HFFc6 (cell line): ENCODE measurements around the gene GAB2. TPM values are rescaled to one million over a fixed set of nuclear protein-coding genes. Genes with fewer than 3 reads are reported as not detected.

Source experiments
- DNase-seq: peaks from one replicate; pipeline ENCODE4 v3.0.0-alpha.2; 2018
- H3K27ac Mint-ChIP-seq: 2 replicates; pipeline ENCODE4 v1.8.0; 2020; ENCODE audit warnings: mild to moderate bottlenecking, mixed read lengths
- H3K27me3 Mint-ChIP-seq: 2 replicates; pipeline ENCODE4 v1.8.0; 2021; ENCODE audit warnings: mild to moderate bottlenecking, moderate library complexity, mixed read lengths; ENCODE audit not compliant: insufficient read depth
- H3K36me3 Mint-ChIP-seq: 2 replicates; pipeline ENCODE4 v1.8.0; 2021; ENCODE audit warnings: low read depth, mixed read lengths
- H3K4me1 Mint-ChIP-seq: 2 replicates; pipeline ENCODE4 v1.8.0; 2020; ENCODE audit warnings: low read depth, mixed read lengths
- H3K4me3 Mint-ChIP-seq: 2 replicates; pipeline ENCODE4 v1.8.0; 2020; ENCODE audit warnings: mild to moderate bottlenecking, moderate library complexity, mixed read lengths
- H3K9me3 Mint-ChIP-seq: 2 replicates; pipeline ENCODE4 v1.8.0; 2020; ENCODE audit warnings: mild to moderate bottlenecking, mixed read lengths
- CTCF ChIP-seq: fragments of 200-600 bp; sonication (generic); IDR thresholded peaks from 2 replicates; pipeline ENCODE4 v1.5.0; 2021; ENCODE audit warnings: antibody characterized with exemption, mild to moderate bottlenecking
- total RNA-seq, 6 experiments: library from RNA; stranded (reverse); fragmentation: NEBNext Ultra II Directional; extraction: Animal tissue kit (Norgen Biotek cat#: 25700); gene quantifications; 2 replicates in 1 of 6; 3 replicates in 5 of 6; pipeline ENCODE4 v1.2.3, GENCODE V29; 2021

Gene GAB2
- total RNA-seq, 6 experiments from 2014 or later: 8.4 to 12.1 (median 9.9) TPM

- no peaks in the 10 kb centered on the region for H3K36me3 Mint-ChIP-seq
- H3K4me1 Mint-ChIP-seq: peaks cover 22% of the 10 kb centered on the region
- no peak overlapping the region for H3K4me3 Mint-ChIP-seq
- TF ChIP-seq CTCF: no peak
- no peak overlapping the region for H3K27ac Mint-ChIP-seq
- DNase-seq: no peak
- no peaks in the 10 kb centered on the region for H3K27me3 Mint-ChIP-seq
- H3K9me3 Mint-ChIP-seq: no peaks in the 10 kb centered on the region
Observed at GRCh38 chr11:78432956-78433355, 15.3 kb upstream of the GAB2 start.

DNA sequence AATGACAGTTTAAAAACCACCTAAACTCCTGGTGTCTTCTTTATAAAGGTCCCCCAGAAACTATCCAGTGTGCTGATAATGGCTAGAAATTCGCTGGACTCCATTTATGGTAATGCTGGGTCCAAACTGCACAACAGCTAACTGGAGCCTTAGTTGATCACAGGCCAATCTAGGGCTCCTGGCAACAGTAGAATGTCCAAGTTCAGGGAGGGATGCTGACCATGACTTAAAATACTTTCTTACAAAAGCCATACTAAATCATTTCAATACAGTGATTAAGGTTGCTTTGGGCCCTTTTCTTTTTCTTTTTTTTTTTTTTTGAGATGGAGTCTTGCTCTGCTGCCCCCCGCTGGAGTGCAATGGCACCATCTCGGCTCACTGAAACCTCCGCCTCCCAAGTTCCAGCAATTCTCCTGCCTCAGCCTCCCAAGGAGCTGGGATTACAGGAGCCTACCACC lies 14.5 kb upstream of the GAB2 start:
- Mint-ChIP-seq H3K27ac (no peak overlapping the region), H3K4me1 (peaks cover 22% of the 10 kb centered on the region), H3K4me3 (no peak overlapping the region), H3K27me3 (no peaks in the 10 kb centered on the region), H3K36me3 (no peaks in the 10 kb centered on the region), H3K9me3 (no peaks in the 10 kb centered on the region)
- TF ChIP-seq CTCF: peak; percentile 78
- no peak for DNase-seq

DNA sequence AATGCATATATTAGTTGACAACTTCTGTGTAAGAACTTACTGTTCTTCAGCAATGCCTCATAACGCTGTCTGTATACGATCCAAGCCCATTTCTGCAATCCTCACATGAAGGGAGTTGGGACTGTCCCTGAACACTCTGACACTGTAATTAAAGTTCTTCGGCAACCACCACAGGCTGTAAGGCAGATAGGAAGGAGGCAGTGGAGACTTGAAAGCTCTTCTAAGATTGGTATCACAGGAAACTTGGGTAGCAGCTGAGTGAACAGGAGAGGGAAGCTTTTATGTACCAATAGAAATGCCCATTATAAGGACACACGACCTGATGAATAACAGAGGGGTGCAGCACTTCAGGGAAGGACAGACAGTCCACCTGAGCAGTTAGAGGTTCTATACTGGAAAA lies 12.0 kb upstream of the GAB2 start:
- H3K27me3 Mint-ChIP-seq: no peaks in the 10 kb centered on the region
- H3K27ac Mint-ChIP-seq: no peak overlapping the region
- H3K4me1 Mint-ChIP-seq: peaks cover 32% of the 10 kb centered on the region

GRCh38 chr11:78429209-78429608 lies 11.6 kb upstream of the GAB2 start:
- Mint-ChIP-seq H3K9me3 (no peaks in the 10 kb centered on the region), H3K27me3 (no peaks in the 10 kb centered on the region), H3K4me3 (no peak overlapping the region), H3K4me1 (peaks cover 36% of the 10 kb centered on the region), H3K36me3 (no peaks in the 10 kb centered on the region), H3K27ac (no peak overlapping the region)
- no peak for TF ChIP-seq CTCF
- no peak for DNase-seq

More for the DNA sequence above, 12.0 kb upstream of the GAB2 start:
- Mint-ChIP-seq H3K9me3 (no peaks in the 10 kb centered on the region), H3K4me3 (no peak overlapping the region), H3K36me3 (no peaks in the 10 kb centered on the region)
- DNase-seq: no peak
- no peak for TF ChIP-seq CTCF

GRCh38 chr11:78428773-78429172 lies 11.2 kb upstream of the GAB2 start:
- Mint-ChIP-seq H3K4me3 (no peak overlapping the region), H3K27ac (no peak overlapping the region), H3K36me3 (no peaks in the 10 kb centered on the region), H3K9me3 (no peaks in the 10 kb centered on the region), H3K27me3 (no peaks in the 10 kb centered on the region), H3K4me1 (peaks cover 38% of the 10 kb centered on the region)
- no peak for TF ChIP-seq CTCF
- DNase-seq: no peak

GRCh38 chr11:78428266-78428636 lies 10.6 kb upstream of the GAB2 start:
- H3K36me3 Mint-ChIP-seq: no peaks in the 10 kb centered on the region
- no peak overlapping the region for H3K4me3 Mint-ChIP-seq
- no peak for DNase-seq
- H3K27ac Mint-ChIP-seq: no peak overlapping the region
- no peak for TF ChIP-seq CTCF
- no peaks in the 10 kb centered on the region for H3K9me3 Mint-ChIP-seq
- H3K4me1 Mint-ChIP-seq: peaks cover 37% of the 10 kb centered on the region
- no peaks in the 10 kb centered on the region for H3K27me3 Mint-ChIP-seq
